ENCODE data around the gene KRT73. TPM values are rescaled to one million over a fixed set of nuclear protein-coding genes. Genes with fewer than 3 reads are reported as not detected.

The KRT73 gene
- total RNA-seq, 1 experiment from 2014 or later = not detected

DNA sequence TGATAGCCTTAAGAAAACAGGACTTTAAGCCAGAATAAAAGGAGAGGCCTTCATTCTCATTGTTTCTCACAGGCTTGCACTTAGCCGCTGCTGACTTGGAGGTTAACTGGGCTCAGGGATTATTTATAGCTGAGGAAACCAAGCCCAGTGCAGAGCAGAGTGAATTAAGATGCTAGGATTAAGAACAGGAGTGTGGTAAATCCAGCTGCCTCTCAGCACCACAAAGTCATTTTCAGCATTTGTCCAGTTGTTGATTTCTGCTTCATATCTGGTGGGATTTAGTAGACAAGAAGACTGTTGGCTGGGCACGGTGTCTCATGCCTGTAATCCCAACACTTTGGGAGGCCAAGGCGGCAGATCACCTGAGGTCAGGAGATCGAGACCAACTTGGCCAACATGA lies 14.3 kb upstream of the KRT73 start:
- no peak overlapping the region for H2BK12ac ChIP-seq (ENCODE audit: insufficient read length, low read depth, low read length)
- no peak overlapping the region for H3K4ac ChIP-seq (ENCODE audit: low read depth, low read length)
- no peak overlapping the region for H2AFZ ChIP-seq (ENCODE audit: low read length)
- Mint-ChIP-seq H3K27ac (no peak overlapping the region), H3K36me3 (ENCODE audit: insufficient read depth in 1 of 3, low read depth in 3 of 3) (no peaks in the 10 kb centered on the region), H3K4me1 (no peaks in the 10 kb centered on the region), H3K9me3 (no peaks in the 10 kb centered on the region), H3K27me3 (ENCODE audit: low read depth) (peaks cover 14% of the 10 kb centered on the region), H3K4me3 (no peak overlapping the region)
- H3K79me1 ChIP-seq (ENCODE audit: insufficient read depth, low read depth, low read length, poor library complexity, severe bottlenecking) = no peaks in the 10 kb centered on the region
- no peak overlapping the region for H3K18ac ChIP-seq (ENCODE audit: insufficient read length, low read depth, low read length)
- H3K27ac ChIP-seq (ENCODE audit: insufficient read length, low read depth, low read length) = no peak overlapping the region
- no peaks in the 10 kb centered on the region for H4K20me1 ChIP-seq (ENCODE audit: control insufficient read depth, insufficient read depth, insufficient read length)
- no peak overlapping the region for H2BK5ac ChIP-seq (ENCODE audit: insufficient read length, low read length)
- H3K4me2 ChIP-seq (ENCODE audit: insufficient read depth, insufficient read length, low read length) = no peak overlapping the region
- H3K4me1 ChIP-seq (ENCODE audit: insufficient read depth, low read length) = no peaks in the 10 kb centered on the region
- H2BK20ac ChIP-seq (ENCODE audit: low read depth, low read length, poor library complexity, severe bottlenecking) = no peak overlapping the region
- H3K9ac ChIP-seq (ENCODE audit: extremely low read depth, insufficient read length, low read length) = no peak overlapping the region
- no peak overlapping the region for H4K5ac ChIP-seq (ENCODE audit: insufficient read length, low read depth, low read length)
- H3K79me2 ChIP-seq (ENCODE audit: insufficient read depth, low read length) = no peaks in the 10 kb centered on the region
- no peak overlapping the region for H4K91ac ChIP-seq (ENCODE audit: insufficient read length, low read depth, low read length)
- H3K27me3 ChIP-seq (ENCODE audit: insufficient read depth, low read length) = no peaks in the 10 kb centered on the region
- DNase-seq = peak; percentile 3
- TF ChIP-seq, protein P1, sequence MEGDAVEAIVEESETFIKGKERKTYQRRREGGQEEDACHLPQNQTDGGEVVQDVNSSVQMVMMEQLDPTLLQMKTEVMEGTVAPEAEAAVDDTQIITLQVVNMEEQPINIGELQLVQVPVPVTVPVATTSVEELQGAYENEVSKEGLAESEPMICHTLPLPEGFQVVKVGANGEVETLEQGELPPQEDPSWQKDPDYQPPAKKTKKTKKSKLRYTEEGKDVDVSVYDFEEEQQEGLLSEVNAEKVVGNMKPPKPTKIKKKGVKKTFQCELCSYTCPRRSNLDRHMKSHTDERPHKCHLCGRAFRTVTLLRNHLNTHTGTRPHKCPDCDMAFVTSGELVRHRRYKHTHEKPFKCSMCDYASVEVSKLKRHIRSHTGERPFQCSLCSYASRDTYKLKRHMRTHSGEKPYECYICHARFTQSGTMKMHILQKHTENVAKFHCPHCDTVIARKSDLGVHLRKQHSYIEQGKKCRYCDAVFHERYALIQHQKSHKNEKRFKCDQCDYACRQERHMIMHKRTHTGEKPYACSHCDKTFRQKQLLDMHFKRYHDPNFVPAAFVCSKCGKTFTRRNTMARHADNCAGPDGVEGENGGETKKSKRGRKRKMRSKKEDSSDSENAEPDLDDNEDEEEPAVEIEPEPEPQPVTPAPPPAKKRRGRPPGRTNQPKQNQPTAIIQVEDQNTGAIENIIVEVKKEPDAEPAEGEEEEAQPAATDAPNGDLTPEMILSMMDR (conservative IDR thresholded peaks at IDR 0.05) = no peak
- no CpG with 5 or more reads among the region's 4 CpGs for WGBS (ENCODE audit: extremely low coverage, insufficient read length, low lambda C conversion rate)
- H2AK5ac ChIP-seq (ENCODE audit: insufficient read length, low read length) = no peak overlapping the region
- no peaks in the 10 kb centered on the region for H3K9me3 ChIP-seq (ENCODE audit: control insufficient read depth, low read depth, low read length)
- no peak overlapping the region for H3T11ph ChIP-seq (ENCODE audit: low read length)
- no peak overlapping the region for H3K14ac ChIP-seq (ENCODE audit: insufficient read depth, low read length)
- H3K56ac ChIP-seq (ENCODE audit: insufficient read length, low read depth, low read length) = no peak overlapping the region
- H3K23me2 ChIP-seq (ENCODE audit: insufficient read length, low read depth, low read length, poor library complexity, severe bottlenecking) = no peaks in the 10 kb centered on the region
- no peak overlapping the region for H3K23ac ChIP-seq (ENCODE audit: insufficient read length, low read depth, low read length)
- H2BK15ac ChIP-seq (ENCODE audit: low read depth, low read length) = no peak overlapping the region
- H2BK120ac ChIP-seq (ENCODE audit: low read depth, low read length, poor library complexity, severe bottlenecking) = no peak overlapping the region
- no peak overlapping the region for H4K8ac ChIP-seq (replicated peaks; ENCODE audit: insufficient read length, low read depth, low read length)
